Measurements from ENCODE around the gene QSOX2.

QSOX2 gene

DNA sequence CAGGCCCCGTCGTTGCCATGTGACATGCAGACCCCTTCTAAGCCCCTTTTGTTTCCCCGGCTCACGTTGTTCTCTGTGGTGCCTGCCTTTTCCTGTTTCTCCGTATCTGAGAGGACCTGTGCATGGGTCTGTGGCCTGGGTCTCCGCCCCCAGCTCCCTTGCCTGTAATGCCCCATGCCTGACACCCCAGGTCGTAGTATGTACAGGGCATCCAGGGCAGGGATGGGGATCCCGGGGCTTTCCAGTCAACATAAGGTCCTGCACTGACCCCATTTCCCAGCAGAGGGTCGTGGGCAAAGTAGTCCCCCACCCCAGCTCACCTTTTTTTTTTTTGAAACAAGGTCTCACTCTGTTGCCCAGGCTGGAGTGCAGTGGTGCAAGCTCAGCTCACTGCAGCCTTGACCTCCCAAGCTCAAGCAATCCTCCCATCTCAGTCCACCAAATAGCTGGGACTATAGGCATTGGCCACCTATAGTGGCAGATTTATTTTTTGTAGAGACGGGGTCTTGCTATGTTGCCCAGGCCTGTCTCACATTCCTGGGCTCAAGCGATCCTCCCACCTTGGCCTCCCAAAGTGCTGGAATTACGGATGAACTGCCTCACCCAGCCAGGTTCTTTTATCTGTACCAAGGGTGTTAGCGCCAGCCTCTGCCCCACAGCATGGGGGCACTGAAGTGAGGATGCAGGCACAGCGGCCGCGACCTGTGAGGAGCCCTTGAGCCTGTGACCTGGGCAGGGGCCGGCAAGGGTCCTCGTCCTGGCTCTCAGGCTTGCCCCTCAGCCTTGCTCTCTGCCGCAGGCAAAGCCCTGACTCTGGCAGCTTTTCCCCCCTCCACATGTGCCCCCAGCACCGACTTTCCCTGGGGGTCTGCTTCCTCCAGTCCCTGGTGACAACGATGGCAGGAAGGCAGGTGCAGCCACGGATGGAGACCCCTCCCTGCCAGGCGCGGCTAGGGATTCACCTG lies 19.1 kb upstream of the QSOX2 start:
- no peak for DNase-seq

DNA sequence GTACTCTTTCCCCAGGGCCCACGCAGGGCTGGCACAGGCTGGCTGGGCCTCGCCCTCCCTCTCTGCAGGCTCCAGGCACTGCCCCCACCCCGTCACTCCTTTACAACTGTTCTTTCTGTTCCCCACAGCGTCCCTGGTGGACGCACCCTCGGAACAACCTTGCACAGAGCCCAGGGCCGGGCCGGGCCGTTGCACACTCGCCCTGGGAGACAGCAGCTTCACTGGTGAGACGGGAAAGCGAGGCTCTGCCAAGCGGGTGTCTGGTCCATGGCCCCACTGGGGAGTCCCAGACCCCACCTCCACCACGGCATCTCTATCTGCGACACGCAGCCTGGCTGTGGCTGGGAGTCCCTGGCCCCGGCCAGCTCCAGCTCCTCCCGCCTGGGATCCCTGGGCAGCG lies 18.4 kb upstream of the QSOX2 start:
- DNase-seq, result no peak

DNA sequence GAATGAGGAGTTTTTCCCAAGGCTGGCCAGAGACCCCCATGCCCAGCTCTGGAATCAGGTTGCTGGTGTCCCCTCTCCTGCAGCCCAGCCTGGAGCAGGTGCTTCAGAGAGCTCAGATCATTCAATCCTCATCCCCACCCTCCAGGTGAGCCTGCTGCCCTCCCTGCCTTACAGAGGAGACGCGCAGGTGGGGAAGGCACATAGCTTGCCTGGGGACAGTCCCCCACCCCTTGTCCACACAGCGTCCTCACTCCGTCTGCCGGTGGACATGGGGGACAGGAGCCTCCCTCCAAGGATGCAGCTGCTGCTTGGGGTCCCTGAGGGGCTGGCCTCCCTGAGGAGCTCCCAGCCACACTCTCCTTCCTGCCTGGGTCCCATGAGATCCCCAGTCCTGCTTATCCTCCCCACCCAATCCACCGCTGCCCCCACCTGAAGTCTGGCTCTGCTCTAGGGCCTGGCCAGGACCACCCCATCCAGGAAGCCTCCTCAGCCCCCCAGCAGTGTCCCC lies 17.1 kb upstream of the QSOX2 start:
- no peak for DNase-seq

DNA sequence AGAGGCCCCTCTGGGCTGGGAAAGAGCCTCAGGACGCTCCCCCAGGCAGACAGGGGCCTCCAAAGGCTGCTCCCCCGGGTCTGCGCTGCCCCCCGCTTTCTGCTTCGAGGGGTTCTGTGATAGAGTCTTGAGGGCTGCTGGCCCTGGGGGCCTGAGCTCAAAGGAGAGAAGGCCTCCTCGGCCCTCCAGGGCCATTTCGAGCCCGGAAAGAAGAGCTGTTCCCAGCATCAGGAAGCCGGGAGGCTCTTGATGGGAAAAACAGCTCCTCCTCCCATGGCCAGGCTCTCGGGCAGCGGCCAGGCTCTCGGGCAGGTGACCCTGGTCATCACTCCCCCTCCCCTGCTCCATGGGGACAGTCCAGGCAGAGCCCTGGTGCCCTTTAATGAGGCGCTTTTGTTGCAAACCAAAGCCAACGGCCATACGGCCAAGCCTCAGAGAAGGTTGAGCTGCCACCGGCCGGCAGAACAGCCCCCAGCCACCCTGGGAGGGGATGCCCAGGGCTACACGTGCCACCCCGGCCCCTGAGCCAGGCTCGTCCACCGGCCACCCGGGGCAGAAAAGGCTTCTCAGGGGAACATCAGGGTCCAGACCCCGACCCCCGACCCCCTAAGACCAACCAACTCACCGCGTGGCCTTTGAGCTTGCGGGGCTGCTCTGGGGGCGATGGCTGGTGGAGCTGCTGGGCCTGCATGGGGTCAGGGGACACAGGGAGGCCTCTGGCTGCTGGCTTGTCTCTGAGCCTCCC lies 16.2 kb upstream of the QSOX2 start:
- DNase-seq, result no peak

DNA sequence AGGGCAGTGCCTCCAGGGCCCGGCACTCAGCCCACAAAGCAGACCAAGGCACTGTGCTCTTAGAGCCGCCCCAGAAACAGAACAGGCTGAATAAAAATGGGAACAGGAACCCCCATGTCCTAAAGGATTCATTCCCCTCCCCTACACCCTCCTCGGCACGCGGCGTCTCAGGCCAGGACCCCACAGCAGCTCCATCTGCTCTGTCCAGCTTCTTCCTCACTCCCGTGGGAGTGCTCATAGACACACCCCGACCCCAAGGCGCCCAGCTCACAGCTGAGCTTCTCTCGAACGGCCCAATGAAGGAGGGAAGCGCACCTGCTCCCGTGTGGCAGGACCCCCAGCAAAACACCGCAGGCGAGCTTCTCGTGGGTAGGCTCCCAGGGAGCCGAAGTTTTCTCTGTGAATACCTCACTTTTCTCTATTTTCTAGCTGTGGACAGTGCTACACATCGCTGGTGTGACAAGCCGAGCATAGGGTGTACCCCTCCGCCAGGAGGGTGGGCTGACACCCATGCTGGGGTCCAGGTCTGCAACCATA lies 15.4 kb upstream of the QSOX2 start:
- DNase-seq, result no peak

DNA sequence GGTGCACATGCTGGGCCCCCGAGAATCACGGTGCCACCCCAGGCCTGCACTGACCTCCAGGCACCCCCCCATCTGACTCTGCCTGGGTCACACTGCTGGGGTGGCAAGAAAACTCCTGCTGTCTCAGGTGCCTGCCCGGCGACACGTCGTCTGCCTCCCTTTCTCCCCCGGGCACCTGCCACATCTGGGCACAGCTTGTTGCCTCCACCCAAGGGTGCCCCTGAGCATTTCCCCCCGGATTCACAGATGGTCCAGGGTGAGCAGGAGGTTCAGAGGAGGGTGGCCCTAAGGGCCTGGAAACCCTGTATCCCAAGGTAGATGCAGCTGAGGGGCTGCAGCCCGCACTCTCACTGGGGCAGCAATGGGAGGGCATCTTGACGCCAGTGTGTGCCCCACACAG lies 14.9 kb upstream of the QSOX2 start:
- DNase-seq, result no peak

DNA sequence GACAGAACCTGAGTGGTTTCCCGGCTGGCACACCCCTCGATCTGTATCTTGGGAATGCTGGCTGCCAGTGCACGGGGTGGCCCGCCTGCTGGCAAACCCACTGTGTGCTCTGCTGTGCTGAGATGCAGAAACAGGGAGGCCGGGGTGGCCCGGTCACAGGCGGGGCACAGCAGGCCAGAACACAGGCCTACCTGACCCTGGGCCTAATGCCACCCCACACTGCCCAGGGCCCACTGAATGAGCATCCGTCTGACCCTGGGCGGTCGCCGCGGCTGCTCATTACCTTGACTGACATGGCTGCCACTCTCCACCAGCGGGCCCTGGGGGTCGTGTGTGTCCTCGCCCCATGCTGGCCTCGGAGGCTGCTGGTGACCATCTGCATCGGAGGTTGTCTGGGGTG lies 14.2 kb upstream of the QSOX2 start:
- DNase-seq, result no peak

DNA sequence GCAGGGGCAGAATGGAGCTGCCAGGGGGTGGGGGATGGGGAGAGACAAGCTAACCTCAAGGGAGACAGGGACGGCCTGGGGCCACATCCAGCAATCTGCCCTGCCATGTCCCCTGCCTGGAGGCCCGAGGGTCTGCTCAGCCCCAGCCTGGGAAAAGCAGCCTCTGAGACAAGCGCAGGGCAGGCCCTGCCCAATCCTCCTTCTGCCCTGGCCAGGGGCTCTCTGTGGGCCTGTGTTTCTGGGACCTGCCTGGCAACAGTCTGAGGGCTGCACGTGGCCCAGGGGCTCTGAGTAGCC lies 13.9 kb upstream of the QSOX2 start:
- DNase-seq, result no peak

DNA sequence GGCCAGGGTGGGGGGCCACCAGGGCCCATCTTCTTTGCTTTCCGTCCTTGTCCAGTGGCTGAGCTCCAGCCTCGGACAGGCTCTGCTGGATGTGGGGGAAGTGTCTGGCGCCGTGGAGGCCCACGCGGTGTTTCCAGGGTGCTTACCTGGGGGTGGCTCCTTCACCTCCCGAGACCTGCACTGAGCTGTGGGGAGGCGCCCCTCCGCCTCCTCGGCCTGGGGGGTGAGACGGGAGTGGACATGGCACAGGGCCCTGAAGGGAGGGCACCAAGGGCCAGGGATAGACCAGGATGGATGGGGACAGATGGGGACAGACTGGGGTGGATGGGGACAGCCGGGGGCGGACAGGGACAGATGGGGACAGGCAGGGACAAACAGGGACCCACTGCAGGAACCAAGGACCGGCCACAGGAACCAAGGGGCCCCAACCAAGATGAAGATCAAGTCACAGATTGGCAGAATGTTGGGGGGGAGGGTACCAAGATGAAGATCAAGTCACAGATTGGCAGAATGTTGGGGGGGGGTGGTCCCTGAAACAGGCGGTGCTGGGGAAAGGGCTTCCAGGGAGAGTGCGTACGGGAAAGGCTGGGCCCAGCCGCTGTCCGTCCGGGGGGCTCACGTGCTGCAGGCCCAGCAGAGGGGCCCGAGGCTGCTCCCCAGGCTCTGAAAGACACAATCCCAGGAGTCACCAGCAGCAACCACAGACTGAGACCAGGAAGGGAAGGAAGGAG lies 13.3 kb upstream of the QSOX2 start:
- DNase-seq, result no peak

DNA sequence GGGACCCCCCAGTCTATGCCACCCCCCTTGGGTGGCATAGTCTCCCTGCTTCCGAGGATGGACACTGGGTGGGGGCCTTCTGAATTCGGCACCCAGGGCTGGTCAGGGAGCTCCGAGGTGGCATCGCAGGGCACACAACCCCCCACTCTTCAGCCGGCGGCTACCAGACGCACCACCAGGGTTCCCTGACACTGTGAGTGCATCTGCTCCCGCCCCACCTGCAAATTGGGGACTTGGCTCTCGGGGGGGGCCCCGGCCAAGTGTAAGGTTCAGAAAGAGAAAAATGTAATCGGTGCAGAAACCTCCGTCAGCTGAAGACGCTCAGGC lies 12.7 kb upstream of the QSOX2 start:
- DNase-seq, result no peak

DNA sequence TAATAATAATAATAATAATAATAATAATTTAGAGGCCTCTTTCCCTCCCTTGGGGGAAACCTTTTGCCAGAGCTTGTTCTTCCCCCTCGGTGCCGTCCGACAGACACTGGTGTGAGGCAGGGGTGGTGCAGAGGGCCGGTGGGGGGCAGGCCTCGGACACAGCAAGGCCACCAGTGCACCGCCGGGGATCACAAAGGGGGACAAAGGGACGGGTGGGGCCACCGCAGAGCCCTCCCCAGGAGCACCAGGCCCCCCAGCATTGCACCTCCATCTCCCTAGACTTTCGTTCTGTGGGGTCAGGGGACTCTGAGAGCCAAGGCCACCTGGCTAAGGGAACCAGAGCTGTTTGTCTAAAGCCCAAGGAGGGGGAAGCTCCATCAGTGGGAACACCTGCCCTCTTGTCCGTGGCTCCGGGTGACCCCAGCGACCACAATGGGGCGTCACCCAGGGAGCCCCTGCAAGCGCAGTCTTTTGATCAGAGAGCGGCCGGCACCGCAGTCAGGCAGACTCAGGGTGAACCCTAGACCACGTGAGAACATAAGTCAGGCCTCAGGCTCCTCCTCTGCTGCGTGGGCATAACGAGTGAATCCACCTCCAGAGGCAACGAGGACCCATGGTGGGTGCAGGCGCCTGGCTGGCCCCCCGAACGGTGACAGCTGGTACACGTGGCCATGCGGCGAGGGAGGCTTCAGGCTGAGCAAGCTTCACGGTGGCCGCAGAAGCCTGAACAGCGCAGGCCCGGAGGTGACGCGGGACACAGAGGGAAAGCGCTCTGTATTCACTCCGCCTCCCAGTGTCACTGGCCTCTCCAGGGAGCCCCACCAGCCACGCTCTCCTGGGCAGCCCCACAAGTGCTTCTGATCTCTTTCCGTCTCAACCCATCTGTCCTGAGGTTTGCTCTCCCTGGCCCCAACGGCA lies 12.0 kb upstream of the QSOX2 start:
- no peak for DNase-seq

DNA sequence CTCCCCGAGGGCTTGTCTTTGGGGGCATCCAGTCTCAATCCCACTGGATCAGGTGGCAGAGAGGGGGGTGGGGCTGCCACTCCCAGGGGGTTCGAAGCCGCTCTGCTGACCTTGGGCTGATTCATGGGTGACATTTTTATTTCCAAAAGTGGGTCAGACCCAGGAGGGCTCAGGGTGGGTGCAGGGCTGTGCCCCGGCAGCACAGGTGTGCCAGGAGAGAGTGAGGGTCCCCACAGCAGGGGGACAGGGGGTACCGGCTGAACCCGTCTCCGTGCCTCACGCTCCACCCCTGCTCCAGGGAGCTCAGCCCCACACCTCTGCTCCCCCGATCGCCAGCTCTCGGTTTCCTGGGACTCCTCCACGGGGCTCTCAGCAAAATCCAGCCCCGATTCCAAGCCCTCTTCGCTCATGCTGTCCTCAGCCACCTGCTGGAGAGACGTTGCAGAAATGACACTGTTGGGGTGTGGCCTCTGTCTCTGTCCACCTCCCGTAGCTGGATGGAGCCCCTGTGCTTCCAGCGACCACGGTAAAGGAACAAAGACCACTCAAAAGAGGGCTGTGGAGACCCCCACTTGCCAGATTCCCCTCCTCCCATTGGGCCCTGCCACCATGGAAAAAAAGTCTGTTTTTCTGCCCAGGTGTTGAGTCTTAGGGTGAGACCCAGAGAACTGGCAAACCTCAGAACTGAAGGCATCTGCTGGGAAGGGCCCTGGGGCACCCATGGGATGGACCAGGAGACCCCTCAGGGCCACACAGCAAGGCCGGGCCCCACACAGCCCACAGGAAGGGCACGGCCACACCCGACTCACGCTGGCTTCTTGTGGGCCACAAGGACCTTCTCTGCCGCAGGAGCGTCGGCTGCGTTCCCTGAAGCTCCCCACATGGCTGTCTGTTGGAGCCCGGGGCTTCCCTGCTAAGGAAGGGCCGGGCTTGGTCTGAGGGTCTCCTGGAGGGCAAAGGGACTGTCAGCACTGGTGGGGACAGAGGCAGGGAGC lies 10.6 kb upstream of the QSOX2 start:
- no peak for DNase-seq

DNA sequence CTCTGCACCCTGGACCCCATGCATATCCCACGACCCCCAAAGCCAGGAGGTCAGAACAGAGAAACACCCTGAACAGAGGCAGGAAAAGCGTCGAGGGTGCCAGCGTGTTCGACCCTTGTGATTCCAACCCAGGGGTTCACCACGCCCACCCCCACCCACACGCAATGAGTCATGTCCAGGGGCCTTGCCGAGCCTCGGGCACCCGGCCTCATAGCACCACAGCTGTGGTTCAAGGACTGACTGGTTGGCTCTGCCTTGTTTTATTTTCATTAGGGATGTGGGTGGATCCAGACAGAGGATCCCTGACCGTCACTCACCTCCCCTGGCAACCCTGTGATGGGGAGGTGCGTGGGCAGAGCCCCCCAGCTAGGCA lies 9.5 kb upstream of the QSOX2 start:
- no peak for DNase-seq

DNA sequence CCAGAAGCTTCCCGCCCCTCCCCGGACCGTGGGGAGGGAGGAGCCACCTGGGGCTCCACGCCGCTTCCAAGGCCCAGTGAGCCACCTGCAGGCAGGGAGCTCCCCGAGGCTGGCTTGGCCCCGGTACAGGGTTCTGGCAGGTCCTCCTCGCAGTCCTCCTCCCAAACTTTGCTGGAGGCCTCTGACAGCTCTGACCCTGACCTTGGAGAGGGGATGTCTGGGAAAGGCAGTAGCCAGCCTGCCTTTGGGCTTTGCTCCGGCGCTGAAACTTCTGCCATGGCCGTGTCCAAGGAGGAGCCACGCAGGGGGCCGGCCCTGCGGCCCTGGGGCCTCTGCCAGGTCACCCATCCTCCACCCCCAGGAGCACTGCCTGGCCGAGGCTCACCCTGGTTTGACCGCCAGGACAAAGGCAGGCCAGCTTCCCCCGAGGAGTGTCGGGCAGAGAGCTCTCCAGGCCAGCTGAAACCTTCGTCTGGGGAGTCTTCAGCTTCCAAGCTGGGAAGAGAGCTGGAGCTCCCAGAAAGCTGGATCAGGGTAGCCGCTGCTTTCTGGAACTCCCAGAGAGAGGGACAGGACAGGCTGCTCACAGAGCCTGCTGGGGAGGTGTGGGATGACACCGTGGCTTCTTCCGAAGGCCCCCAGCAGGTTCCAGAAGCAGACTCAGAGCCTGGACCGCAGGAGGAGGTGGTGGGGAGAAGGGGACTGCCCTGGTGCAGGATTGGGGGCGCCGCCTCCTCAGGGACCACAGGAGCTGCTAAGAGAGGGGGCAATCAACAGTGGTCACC lies 9.0 kb upstream of the QSOX2 start:
- DNase-seq, result no peak

DNA sequence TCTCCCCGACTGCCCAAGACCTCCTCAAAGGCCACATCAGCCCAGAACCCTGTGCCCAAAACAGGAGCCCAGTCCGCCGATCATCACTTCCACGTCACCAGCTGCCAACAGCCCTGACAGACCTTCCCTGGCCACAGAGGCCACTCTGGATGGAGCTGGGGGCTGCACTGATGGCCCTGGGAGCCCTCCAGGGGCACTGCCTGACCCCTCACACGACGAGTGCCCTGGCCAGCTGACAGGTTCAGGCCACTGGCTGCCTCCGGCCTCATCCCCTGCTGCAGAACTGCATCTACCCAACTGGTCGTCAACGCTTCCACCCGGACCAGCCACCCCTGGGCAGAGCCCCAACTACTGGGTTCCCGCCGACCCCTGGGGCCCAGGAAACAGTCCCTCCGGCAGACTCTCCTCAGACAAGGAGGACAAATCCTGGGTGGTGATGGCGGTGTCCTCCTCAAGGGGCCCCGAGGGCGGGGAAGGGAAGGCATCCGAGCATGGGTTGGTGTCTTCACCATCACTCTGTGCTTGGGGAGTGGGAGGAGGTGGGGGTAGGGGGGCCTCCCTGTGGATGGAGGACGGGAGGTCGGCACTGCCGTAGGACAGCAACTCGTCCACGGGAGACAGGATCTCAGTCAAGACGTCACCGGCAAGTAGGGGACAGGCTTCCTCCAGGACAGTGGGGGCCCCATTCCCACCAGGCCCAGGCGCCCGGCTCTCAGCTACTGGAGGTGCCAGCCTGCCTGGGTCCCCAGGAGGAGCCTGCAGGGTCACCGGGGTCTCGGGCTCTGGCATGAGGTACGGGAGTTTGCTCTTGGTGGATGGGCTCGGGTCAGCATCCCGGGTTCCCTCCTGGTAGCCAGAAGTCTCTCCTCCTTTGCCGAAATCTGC lies 7.9 kb upstream of the QSOX2 start:
- no peak for DNase-seq

DNA sequence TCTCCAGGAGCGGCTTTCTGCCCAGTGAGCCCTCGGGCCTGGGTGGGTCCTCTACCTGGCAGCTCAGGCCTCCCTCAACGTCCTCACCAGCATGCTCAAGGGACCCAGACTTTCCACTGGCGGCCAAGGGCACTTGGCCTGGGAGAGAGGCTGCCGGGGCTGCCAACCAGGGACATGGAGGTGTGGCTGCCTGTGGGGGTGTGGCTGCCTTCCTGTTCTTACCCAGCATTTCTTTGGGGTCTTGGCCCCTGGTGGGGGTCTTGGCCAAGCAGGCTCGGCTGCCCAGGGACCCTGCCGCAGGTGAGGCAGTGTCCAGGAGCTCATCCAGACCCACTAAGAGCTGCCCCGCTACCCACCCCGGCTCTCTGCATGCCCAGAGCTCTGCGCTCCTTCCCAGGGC lies 7.2 kb upstream of the QSOX2 start:
- no peak for DNase-seq

DNA sequence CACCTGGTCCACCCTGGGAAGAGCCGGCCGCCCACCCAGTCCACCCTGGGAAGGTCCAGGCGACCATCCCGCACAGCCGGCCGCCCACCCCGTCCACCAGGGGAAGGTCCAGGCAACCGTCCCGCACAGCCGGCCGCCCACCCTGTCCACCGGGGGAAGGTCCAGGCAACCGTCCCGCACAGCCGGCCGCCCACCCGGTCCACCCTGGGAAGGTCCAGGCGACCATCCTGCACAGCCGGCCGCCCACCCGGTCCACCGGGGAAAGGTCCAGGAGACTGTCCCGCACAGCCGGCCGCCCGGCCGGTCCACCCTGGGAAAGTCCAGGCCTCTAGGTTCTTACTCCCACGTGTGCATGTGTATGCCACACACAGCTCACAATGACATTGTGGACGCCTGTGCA lies 6.7 kb upstream of the QSOX2 start:
- no peak for DNase-seq

DNA sequence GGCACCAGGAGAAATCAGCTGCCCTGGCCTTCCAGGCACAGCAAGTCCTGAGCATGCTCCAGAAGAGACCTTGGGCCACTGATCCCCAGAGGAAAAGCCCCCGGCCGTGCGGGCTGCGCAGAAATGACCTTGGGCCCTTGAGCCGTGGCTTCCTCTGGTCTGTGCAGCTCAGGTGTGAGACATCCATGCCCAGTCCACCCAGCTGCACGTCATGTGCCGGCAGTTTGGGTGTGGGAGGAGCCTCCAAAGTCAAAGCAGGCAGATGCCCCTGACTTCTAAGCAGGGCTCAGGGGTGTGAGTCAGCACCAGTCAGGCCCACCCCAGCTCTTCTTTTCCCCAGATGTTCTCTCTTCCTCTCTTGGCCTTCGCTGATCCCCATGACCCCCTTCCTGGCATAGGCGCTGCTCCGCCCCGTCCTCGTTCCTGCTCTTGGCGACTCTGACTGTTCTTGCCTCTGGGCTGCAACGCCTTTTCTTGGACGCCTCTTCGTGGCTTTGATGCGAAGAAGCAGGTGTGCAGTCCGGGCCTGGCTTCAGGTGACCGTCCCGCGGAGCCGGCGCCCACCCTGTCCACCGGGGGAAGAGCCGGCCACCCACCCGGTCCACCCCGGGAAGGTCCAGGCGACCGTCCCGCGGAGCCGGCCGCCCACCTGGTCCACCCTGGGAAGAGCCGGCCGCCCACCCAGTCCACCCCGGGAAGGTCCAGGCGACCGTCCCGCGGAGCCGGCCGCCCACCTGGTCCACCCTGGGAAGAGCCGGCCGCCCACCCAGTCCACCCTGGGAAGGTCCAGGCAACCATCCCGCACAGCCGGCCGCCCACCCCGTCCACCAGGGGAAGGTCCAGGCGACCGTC lies 5.9 kb upstream of the QSOX2 start:
- DNase-seq, result no peak

Data from stimulated activated CD4-positive, alpha-beta T cell treated with anti-CD3 and anti-CD28 coated beads, Interleukin-4, amount 100 ng/mL, for 24 hours (primary cell).